Stomach smooth muscle (tissue), 2 donors: ENCODE results near the gene ETV6.

Experiments
- H3K27ac ChIP-seq: one replicate; pipeline ENCODE4 v1.7.0; 2013; ENCODE audit warnings: mild to moderate bottlenecking, low read length, inconsistent platforms
- H3K27me3 ChIP-seq, 2 donors: one replicate each; pipeline ENCODE4 v1.7.0; 2013; ENCODE audit warnings: low read length in 2 of 2; ENCODE audit not compliant: insufficient read depth in 2 of 2, control insufficient read depth in 1 of 2
- H3K36me3 ChIP-seq, 2 donors: one replicate each; pipeline ENCODE4 v1.7.0; 2013; ENCODE audit warnings: low read length in 2 of 2; ENCODE audit not compliant: control insufficient read depth in 2 of 2, insufficient read depth in 2 of 2
- H3K4me1 ChIP-seq: one replicate; pipeline ENCODE4 v1.7.0; 2013; ENCODE audit warnings: low read length; ENCODE audit not compliant: control insufficient read depth, insufficient read depth
- H3K4me3 ChIP-seq, 2 donors: one replicate each; pipeline ENCODE4 v1.7.0; 2013; ENCODE audit warnings: low read length in 2 of 2
- H3K9ac ChIP-seq, 2 donors: one replicate each; pipeline ENCODE4 v1.7.0; 2013; ENCODE audit warnings: low read length in 2 of 2, mild to moderate bottlenecking in 1 of 2
- H3K9me3 ChIP-seq, 2 donors: one replicate each; pipeline ENCODE4 v1.7.0; 2013; ENCODE audit warnings: low read length in 2 of 2; ENCODE audit not compliant: control insufficient read depth in 2 of 2
- donor health status: healthy.
- donor health status: Pancreatic carcinoma.

Gene ETV6

GRCh38 chr12:11894890-11895289, 245.4 kb downstream of the ETV6 start:
- Histone ChIP-seq H3K27ac (no peak overlapping the region), H3K36me3 (peaks cover 14 to 23% of the 10 kb centered on the region in 2 donors), H3K27me3 (no peaks in the 10 kb centered on the region), H3K4me1 (peaks cover 4% of the 10 kb centered on the region), H3K4me3 (no peak overlapping the region), H3K9ac (no peak overlapping the region), H3K9me3 (no peaks in the 10 kb centered on the region)

GRCh38 chr12:11895421-11896078, 246.1 kb downstream of the ETV6 start:
- Histone ChIP-seq H3K4me1 (peaks cover 4% of the 10 kb centered on the region), H3K9me3 (no peaks in the 10 kb centered on the region), H3K9ac (no peak overlapping the region), H3K36me3 (peaks cover 14 to 23% of the 10 kb centered on the region in 2 donors), H3K4me3 (no peak overlapping the region), H3K27ac (no peak overlapping the region), H3K27me3 (no peaks in the 10 kb centered on the region)

GRCh38 chr12:11896417-11896929, 247.0 kb downstream of the ETV6 start:
- Histone ChIP-seq H3K9ac (no peak overlapping the region), H3K36me3 (peaks cover 13 to 19% of the 10 kb centered on the region in 2 donors), H3K4me1 (peaks cover 4% of the 10 kb centered on the region), H3K4me3 (no peak overlapping the region), H3K9me3 (no peaks in the 10 kb centered on the region), H3K27ac (no peak overlapping the region), H3K27me3 (no peaks in the 10 kb centered on the region)

- Histone ChIP-seq H3K9ac (no peak overlapping the region), H3K27ac (no peak overlapping the region), H3K27me3 (no peaks in the 10 kb centered on the region), H3K9me3 (no peaks in the 10 kb centered on the region), H3K4me1 (no peaks in the 10 kb centered on the region), H3K4me3 (no peak overlapping the region), H3K36me3 (peaks cover 6 to 10% of the 10 kb centered on the region in 2 donors)
These were observed 248.4 kb downstream of the ETV6 start for GRCh38 chr12:11897923-11898322.

- Histone ChIP-seq H3K27ac (no peak overlapping the region), H3K9ac (no peak overlapping the region), H3K9me3 (no peaks in the 10 kb centered on the region), H3K4me1 (no peaks in the 10 kb centered on the region), H3K36me3 (no peaks in the 10 kb centered on the region), H3K27me3 (no peaks in the 10 kb centered on the region), H3K4me3 (no peak overlapping the region)
These were observed 252.4 kb downstream of the ETV6 start for GRCh38 chr12:11901701-11902524.

GRCh38 chr12:11902525-11902875, 253.0 kb downstream of the ETV6 start:
- Histone ChIP-seq H3K9me3 (no peaks in the 10 kb centered on the region), H3K9ac (no peak overlapping the region), H3K27me3 (no peaks in the 10 kb centered on the region), H3K36me3 (no peaks in the 10 kb centered on the region), H3K4me1 (no peaks in the 10 kb centered on the region), H3K4me3 (no peak overlapping the region), H3K27ac (no peak overlapping the region)

GRCh38 chr12:11904124-11904523, 254.7 kb downstream of the ETV6 start:
- Histone ChIP-seq H3K9ac (no peak overlapping the region), H3K36me3 (no peaks in the 10 kb centered on the region), H3K27me3 (no peaks in the 10 kb centered on the region), H3K9me3 (no peaks in the 10 kb centered on the region), H3K27ac (no peak overlapping the region), H3K4me3 (no peak overlapping the region), H3K4me1 (no peaks in the 10 kb centered on the region)

- no peak overlapping the region for H3K4me3 ChIP-seq
- H3K4me1 ChIP-seq: no peaks in the 10 kb centered on the region
- no peaks in the 10 kb centered on the region for H3K9me3 ChIP-seq
- no peak overlapping the region for H3K27ac ChIP-seq
- H3K9ac ChIP-seq: no peak overlapping the region
- H3K36me3 ChIP-seq: no peaks in the 10 kb centered on the region
- no peaks in the 10 kb centered on the region for H3K27me3 ChIP-seq
These were observed 256.1 kb downstream of the ETV6 start for GRCh38 chr12:11905534-11905933.

GRCh38 chr12:11906286-11906935, 256.9 kb downstream of the ETV6 start:
- H3K4me1 ChIP-seq: no peaks in the 10 kb centered on the region
- no peak overlapping the region for H3K4me3 ChIP-seq
- no peak overlapping the region for H3K9ac ChIP-seq
- no peaks in the 10 kb centered on the region for H3K27me3 ChIP-seq
- no peaks in the 10 kb centered on the region for H3K36me3 ChIP-seq
- no peak overlapping the region for H3K27ac ChIP-seq
- no peaks in the 10 kb centered on the region for H3K9me3 ChIP-seq

- Histone ChIP-seq H3K36me3 (no peaks in the 10 kb centered on the region), H3K27ac (no peak overlapping the region), H3K4me3 (no peak overlapping the region), H3K9ac (no peak overlapping the region), H3K9me3 (no peaks in the 10 kb centered on the region), H3K4me1 (no peaks in the 10 kb centered on the region), H3K27me3 (no peaks in the 10 kb centered on the region)
These were observed 258.2 kb downstream of the ETV6 start for GRCh38 chr12:11907625-11908024.
